Fibroblast of the conjunctiva (primary cell): ENCODE data around the gene PCGF3.
"Not testable (repeated sequence)": the region's sequence is repeated elsewhere in the genome, so short reads cannot be mapped to it uniquely, and the experiment has no call there.

Source experiments
- DNase-seq: peaks from one replicate; pipeline ENCODE4 v3.0.0-alpha.2; 2010; ENCODE audit warnings: low read depth

Gene PCGF3

DNA sequence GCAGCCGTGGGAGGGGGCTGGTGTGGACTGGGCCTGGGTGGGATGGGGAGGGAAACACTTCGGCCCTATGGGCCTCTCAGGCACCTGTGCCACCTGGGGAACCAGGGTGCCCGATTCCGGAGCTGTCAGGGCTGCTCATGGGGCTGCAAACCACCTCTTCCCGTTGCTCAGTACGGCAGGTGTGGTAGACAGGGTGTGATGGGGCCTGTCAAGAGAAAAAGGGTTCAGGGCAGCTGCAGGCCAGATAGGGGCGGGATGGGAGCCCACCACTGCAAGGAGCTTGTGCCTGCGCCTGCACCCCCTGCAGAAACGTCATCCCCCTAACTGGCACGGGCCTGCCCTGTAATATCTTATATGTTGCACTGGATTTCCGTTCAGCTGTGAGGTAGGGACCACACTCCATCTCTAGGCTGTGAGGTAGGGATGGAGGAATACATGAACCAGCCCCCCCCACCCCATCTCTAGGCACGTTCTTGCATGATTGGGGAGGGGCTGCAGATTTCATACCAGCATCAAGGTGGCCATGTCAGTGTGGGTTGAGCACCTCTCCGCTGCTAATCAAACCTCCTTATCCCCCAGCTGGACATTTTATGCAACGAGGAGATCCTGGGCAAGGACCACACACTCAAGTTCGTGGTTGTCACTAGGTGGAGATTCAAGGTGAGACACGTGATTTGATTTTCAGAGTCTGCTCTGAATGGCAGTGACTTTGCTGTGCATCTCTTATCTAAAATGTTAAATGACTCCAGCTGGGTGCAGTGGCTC is 59.0 kb downstream of the PCGF3 start:
- no peak for DNase-seq

DNA sequence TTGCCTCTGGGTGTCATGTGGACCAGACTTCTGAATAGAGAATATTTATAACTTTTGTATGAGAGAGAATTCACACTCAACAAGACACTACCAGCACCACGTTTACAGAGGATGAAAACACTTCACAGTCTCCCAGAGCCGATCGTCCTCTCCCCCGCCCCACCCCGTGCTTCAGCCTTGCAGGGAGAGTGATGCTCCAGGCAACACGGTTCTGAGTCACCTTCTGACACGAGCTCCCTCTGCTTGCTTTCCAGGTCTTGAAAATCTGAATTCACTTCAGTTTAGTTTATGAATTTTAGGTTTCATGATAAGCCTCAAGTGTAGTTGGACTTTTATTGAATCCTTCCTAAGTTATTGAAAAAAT is 60.5 kb downstream of the PCGF3 start:
- DNase-seq, result no peak

DNA sequence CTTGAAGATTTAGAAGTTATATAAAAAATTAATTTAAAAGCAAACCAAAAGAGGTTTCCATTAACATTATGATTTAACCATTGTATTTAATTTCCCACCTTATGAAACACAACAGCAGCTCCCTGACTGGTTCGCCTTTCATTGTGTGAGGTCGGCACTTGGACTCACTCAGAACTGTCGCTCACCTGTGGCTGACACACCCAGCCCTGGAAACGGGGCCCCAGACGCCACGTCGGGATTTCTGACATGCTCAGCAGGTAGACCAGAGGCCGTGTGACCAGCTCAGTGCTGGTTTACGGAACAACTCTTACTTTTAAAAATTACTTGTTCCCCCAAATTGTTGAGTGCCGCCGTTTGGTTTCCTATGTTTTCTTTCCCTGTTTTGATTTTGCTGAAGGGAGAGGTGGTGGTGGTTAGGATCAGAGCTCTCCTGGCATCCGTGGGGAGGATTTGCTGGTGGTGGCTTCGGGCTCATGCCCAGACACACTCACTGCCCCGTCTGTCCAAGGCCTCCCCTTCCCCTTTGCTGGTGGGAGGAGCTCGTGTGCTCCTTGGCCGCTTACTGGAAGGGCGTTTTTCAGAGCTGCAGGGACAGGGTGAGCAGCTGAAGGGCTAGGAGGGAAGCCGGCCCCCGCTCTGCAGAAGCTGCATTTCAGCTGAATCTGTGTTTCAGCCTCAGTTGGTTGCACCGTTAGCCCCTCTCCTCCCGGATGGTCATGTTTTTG is 61.1 kb downstream of the PCGF3 start:
- no peak for DNase-seq

DNA sequence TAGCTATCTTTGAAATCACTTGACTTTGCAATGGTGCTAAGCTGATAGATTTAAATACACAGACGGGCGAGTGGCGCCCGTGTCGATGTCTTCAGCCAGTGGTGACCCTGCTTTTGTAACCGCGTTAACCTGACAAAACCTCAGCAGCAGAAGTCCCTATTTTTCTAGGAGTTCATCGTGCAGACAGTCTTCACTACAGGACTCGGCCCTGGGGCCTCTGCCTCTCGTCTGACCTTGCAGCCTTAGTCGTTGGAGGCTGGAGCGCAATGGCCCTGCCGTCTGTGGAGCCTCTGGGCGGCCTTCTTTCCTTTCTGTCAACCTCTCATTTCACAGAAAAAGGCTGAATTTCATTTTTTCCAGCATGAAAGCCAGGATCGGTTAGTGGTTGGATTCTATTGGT is 62.4 kb downstream of the PCGF3 start:
- no peak for DNase-seq

DNA sequence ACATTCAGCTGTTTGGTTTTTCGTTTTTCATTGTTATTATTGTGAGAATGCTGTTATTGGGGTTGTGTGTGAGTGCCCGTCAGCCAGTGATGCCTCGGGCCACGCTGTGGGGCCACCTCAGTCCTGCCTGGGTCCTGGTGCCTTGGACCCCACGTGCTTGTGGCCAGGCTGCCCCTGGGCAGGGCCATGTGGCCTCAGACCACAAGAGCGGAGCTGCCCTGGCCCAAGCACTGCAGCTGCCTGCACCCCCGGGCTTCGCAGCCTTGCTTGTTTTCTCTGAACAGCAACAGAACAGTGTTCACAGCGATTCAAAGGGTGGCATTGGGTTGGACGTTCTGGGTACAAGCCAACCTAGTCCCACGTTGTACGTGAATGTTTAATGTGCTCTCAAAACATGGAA is 63.4 kb downstream of the PCGF3 start:
- no peak for DNase-seq

DNA sequence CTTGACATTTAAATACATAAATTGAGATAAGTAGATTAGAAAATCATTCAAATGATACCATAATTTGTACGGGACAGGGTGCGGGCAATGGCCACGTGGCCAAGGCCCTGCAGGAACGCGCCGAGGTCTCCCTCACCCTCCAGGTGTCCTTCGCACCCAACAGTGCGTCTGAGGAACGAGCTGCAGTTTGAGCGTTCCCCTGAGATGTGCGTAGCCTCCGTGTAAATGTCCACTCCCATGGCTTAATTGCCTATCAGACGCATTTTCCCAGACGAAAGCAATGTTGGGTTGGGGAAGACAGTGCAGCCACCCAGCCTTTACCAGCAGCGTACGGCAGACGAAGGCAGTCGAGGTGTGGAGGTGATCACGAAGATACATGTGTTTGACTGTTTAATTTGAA is 63.9 kb downstream of the PCGF3 start:
- no peak for DNase-seq

DNA sequence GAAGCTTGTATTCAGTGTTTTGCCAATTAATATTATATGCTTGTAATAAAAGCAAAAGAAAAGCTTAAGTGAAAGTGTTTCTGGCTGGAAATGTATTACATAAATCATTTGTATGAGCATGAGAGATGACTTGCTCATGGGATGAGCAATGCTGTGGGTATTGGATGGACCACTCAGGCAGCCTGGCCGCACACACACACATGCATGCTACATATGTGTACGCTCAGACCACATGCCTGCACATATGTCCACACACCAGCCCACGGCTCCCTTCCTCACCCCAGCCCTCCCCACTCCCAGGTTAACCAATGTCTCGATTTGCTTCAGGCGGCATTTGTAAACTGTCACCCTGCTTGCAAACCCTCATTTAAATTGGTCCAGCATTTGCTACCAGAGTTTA is 64.4 kb downstream of the PCGF3 start:
- no peak for DNase-seq

DNA sequence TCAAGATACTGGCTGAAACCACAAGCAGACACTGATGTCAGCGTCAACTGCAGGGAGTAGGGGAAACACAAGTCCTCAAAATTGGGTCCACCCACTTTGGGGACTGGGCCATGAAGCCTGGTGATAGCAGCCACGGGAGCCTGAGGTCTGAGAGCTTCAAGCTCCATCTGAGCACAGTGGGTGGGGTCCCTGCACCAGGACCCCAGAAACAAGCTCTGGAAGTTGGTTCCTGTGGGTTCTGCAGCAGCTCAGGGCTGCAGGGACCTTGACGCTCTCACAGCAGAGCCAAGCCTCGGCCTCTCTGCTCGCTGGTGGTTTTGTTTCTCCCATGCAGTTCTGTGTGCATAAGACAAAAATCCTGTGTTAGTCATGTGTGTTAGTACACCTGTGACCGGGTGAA is 65.8 kb downstream of the PCGF3 start:
- no peak for DNase-seq

DNA sequence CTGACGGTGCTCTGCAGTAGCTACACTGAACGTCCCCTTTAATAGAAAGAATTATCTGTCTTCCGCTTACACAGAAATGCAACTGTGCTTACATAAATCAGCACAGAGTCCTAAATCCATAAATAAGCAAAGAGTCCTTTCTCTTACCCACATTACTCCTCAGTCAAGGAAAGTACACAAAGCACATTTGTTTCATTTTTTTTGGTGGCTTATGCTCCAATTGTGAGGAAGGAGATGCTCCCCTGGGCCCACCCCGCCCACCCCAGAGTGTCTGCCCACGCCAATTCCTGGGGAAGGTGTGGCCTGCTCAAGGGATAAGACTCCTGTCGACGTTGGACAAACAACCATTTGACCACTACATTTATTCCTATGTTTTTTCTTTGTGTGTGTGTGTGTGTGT is 66.5 kb downstream of the PCGF3 start:
- no peak for DNase-seq

DNA sequence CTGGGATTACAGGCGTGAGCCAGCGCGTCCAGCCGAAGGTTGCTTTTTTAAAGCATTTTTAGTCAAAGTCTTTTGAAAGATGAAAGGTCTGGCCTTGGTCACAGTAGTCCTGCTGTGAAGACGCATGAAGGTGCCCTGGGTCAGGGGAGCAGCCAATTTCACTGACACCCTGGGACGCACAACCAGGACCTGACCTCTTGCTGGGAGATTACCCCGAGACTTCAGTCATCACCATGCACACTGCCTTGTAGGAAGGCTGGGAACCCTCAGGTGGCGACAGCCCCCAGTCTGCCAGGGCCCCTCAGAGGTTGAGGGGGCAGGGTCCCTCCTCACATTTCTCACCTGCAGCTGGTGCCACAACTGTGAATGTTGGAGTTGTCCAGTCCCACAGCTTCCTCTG is 67.1 kb downstream of the PCGF3 start:
- DNase-seq, result no peak

DNA sequence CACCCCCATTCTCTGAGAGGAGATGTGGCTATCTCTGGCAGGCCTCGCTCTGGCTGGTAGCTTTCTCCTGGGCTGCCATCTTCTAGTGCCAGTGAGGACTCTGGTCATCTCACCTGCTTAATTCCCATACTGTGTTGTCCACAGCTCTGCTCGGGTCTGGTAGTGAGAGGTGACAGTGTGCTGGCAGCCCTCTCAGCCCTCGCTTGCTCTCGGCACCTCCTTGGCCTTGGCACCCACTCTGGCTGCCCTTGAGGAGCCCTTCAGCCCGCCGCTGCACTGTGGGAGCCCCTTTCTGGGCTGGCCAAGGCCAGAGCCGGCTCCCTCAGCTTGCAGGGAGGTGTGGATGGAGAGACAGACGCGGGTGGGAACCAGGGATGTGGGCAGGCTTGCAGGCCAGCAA is 67.6 kb downstream of the PCGF3 start:
- DNase-seq, result no peak

DNA sequence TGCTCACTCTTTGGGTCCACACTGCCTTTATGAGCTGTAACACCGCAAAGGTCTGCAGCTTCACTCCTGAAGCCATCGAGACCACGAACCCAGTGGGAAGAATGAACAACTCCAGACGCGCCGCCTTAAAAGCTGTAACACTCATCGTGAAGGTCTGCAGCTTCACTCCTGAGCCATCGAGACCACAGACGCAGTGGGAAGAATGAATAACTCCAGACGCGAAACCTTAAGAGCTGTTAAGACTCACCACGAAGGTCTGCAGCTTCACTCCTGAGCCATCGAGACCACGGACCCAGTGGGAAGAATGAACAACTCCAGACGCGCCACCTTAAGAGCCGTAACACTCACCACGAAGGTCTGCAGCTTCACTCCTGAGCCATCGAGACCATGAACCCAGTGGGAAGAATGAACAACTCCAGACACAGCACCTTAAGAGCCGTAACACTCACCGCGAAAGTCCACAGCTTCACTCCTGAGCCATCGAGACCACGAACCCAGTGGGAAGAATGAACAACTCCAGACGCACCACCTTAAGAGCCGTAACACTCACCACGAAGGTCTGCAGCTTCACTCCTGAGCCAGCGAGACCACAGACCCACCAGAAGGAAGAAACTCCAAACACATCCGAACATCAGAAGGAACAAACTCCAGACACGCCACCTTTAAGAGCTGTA is 68.9 kb downstream of the PCGF3 start:
- not testable (repeated sequence) for DNase-seq

DNA sequence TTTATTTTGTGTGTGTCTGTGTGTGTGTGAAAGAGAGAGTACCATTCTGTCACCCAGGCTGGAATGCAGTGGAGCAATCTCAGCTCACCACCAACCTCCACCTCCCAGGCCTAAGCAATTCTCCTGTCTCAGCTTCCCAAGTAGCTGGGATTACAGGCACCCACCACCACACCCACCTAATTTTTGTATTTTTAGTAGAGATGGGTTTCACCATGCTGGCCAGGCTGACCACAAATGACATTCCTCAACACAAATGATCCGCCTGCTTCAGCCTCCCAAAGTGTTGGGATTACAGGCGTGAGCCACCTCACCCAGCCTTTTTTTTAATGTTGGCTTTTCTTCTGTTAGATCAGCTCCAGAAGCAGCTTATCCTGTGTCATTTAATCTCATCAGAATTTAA is 69.9 kb downstream of the PCGF3 start:
- DNase-seq, result not testable (repeated sequence)

DNA sequence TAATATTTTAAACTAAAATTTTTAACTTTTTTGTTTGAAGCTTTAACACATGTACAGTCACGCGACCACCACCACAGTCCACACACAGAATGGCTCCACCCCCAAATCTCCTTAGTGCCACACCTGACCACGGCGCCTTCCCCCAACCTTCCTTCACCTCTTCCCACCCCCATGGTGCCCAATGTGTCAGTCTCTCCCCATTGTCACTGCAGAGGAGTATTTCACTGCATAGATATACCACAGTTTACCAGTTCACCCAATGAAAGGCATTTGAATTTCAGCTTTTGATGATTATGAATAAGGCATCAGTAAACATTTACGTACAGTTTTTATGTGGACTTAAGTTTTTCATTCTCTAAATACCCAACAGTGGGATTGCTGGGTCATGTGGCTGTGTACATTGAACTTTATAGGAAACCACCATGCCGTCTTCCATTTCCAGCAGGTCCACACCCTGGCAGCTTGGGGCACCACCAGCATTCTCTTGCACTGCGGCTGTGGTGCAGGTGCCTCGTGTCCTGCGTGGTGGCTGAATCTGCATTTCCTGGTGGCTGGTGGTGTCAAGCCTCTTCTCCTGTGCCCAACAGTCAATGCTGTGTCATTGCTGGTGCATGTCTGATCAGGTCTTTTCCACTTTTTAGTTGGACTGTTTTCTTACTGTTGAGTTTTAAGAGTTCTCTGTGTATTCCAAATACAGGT is 71.3 kb downstream of the PCGF3 start:
- no peak for DNase-seq

DNA sequence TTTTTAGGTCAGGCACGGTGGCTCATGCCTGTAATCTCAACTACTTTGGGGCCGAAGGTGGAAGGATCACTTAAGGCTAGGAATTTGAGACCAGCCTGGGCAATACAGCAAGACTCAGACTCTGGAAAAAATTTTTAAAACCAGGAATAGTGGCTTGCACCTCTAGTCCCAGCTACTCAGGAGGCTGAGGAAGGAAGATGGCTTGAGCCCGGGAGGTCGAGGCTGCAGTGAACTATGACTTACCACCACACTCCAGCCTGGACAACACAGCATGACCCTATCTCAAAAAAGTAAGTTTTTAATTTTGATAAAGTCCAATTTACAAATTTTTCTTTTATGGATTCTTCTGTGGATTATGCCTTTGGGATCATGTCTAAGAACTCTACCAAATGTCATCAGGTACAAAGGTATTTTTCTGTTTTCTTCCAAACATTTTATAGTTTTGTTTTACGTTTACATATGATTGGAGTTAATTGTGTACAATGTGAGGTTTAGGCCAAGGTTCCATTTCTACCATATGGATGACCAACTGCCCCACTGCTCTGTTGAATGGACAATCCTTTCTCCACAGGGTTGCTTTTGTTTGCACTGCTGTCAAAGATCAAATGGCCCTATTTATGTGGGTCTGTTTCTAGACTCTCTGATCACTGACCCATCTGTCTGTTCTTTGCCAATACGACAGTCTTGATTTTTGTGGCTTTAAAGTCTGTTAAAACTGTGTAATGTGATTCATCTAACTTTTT is 72.1 kb downstream of the PCGF3 start:
- no peak for DNase-seq

DNA sequence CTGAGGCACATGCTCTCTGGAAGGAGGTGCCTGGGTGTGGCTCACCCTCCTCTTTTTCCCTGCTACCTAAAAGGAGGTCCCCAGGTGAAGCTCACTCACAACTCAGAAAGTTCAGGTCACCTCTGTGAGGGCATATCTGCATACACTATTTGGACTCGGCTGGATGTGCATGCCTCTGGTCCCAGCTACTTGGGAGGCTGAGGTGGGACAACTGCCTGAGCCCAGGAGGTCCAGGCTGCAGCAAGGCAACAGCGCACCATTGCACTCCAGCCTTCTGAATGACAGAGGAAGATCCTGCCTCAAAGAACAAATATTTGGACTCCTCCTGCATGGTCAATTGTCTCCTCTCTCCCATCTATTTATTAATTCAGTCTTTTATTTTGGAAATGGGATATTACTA is 73.9 kb downstream of the PCGF3 start:
- DNase-seq, result no peak

DNA sequence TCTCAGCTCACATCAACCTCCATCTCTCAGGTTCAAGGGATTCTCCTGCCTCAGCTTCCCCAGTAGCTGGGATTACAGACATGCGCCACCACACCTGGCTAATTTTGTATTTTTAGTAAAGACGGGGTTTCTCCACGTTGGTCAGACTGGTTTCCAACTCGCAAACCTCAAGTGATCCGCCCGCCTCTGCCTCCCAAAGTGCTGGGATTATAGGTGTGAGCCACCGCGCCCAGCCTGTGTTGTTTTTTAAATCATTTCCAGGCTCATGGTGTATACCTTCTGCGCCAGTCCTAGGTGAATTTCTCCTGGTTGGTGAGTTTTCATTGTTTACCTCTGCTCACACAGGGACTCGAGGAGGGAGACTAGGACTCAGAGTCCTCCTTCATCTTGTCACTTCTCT is 74.6 kb downstream of the PCGF3 start:
- not testable (repeated sequence) for DNase-seq

DNA sequence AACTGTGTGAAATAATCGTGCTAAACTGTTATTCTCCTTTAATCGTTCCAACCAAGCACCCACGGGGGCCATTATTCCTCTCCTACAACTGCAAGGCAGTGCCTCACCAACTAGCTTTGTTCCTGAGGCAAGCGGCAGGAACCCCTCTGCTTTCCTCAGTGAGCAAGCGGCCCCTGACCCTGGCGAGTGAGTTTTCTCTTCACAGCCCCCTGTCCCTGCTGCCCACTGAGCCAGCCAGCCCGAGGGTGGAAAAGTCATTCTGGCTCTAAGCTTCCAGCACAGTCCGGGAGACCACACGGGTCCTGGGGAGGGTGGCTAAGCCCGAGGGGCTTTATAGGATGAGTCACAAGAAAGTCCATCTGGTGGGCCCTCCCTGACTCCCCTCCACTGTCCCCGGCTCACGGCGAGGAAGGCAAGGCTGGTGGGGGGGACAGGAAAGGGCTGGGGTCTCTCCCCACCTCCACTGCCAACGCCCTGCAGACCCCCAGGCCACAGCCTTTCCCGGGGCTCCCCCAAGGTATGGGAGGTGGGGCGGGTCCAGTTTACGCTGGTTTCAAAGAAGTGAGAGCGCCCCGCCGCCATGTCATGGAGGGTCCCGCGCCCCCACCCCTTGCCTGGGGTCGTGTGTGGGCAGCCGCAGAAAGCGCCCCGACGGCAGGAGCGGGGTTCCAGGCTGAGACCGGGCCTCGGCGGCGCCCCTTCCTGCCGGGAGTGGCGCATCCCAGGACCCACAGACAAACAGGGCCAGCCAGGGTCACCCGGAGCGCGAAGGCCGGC is 75.3 kb downstream of the PCGF3 start:
- no peak for DNase-seq

DNA sequence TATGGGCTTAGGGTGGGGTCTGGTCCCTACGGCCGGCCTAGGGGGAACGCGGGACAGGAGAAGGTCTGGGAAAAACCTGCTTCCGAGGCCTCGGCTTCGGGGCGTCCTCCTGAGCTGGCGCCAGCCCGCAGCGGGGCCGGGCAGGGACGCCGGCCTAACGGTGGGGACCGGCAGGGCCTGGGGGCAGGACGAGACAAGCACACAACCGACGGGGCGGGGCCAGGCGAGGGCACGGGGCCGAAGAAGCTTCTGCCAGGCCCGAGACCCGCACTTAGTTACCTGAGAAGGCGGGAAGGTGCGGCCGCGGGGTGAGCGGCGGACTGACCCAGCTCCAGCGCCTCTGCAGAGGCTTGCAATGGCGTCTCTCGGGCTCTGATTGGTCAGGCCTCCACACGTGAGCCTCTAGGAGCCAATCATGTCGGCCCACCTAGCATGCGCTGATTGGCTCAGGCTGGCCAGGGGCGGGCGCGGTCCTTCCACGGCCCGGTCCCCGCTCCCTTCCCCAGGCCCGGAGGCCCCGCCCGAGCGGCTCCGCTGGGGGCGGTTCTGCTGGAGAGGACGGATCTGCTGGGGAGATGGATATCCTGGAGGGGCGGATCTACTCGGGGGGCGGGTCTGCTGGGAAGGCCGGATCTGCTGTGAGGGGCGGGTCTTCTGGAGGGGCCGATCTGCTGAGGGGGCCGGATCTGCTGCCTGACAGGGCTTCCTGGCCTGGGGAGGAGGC is 76.0 kb downstream of the PCGF3 start:
- DNase-seq, result peak; percentile 98
